Lower lobe of right lung (tissue), 2 donors: Measurements from ENCODE around the gene MUTYH. TPM values are rescaled to one million over a fixed set of nuclear protein-coding genes. Genes with fewer than 3 reads are reported as not detected.

Experiments used
- ATAC-seq, 2 donors: fragments of 200-7000 bp; cut with Tn5 transposase; one replicate each; pipeline ENCODE4 v1.9.1; 2020 to 2022; ENCODE audit warnings: mild to moderate bottlenecking in 2 of 2, moderate library complexity in 2 of 2
- DNase-seq: peaks from one replicate; pipeline ENCODE4 v3.0.0-alpha.2; 2020
- H3K27ac ChIP-seq: fragments of 200-600 bp; one replicate; pipeline ENCODE4 v1.8.0; 2022
- H3K27me3 ChIP-seq: fragments of 200-600 bp; one replicate; pipeline ENCODE4 v1.8.0; 2022; ENCODE audit warnings: low read depth
- H3K36me3 ChIP-seq: fragments of 200-600 bp; one replicate; pipeline ENCODE4 v1.8.0; 2022; ENCODE audit warnings: mild to moderate bottlenecking
- H3K4me1 ChIP-seq: fragments of 200-600 bp; one replicate; pipeline ENCODE4 v1.8.0; 2022
- H3K4me3 ChIP-seq: fragments of 200-600 bp; one replicate; pipeline ENCODE4 v1.8.0; 2022; ENCODE audit warnings: mild to moderate bottlenecking
- H3K9me3 ChIP-seq: fragments of 200-600 bp; one replicate; pipeline ENCODE4 v1.8.0; 2022
- CTCF ChIP-seq: fragments of 200-600 bp; IDR thresholded peaks from one replicate; pipeline ENCODE4 v1.8.0; 2022; ENCODE audit warnings: antibody characterized with exemption, mild to moderate bottlenecking
- intact Hi-C: fragments of 100-400 bp; cut with DNase I; formaldehyde crosslinking; loops from one replicate; pipeline ENCODE4 v1.11.0; 2022
- total RNA-seq: library from RNA; stranded (reverse); fragmentation: NEBNext Ultra II Directional; extraction: Animal tissue kit (Norgen Biotek cat#: 25700); gene quantifications from one replicate; pipeline ENCODE4 v1.2.1, GENCODE V29; 2021
- donor health status: DM: no; HTN: yes; CAD: no; lungs with severe emphysema.

MUTYH gene
- total RNA-seq, 1 donor from 2014 or later = 23.7 TPM

GRCh38 chr1:45348966-45349677, 8.9 kb upstream of the MUTYH start:
- H3K9me3 ChIP-seq = no peaks in the 10 kb centered on the region
- peaks cover 18% of the 10 kb centered on the region for H3K4me1 ChIP-seq
- H3K27me3 ChIP-seq = no peaks in the 10 kb centered on the region
- H3K36me3 ChIP-seq = peaks cover 22% of the 10 kb centered on the region
- intact Hi-C loops = no loop called here
- no peak for DNase-seq
- H3K4me3 ChIP-seq = no peak overlapping the region
- ATAC-seq = peak; percentile 69 to 80
- H3K27ac ChIP-seq = peak overlapping the region; percentile 63
- TF ChIP-seq CTCF = no peak

GRCh38 chr1:45348609-45348965, 8.3 kb upstream of the MUTYH start:
- no peak for DNase-seq

GRCh38 chr1:45348020-45348419, 7.8 kb upstream of the MUTYH start:
- peak in 1 of 2 donors; percentile 20 for ATAC-seq
- TF ChIP-seq CTCF = no peak

More at GRCh38 chr1:45348609-45348965, 8.3 kb upstream of the MUTYH start:
- H3K36me3 ChIP-seq = peaks cover 27% of the 10 kb centered on the region
- intact Hi-C loops = no loop called here
- no peak for TF ChIP-seq CTCF
- H3K27me3 ChIP-seq = no peaks in the 10 kb centered on the region
- no peaks in the 10 kb centered on the region for H3K9me3 ChIP-seq
- peak; percentile 41 to 63 for ATAC-seq
- H3K4me1 ChIP-seq = peaks cover 18% of the 10 kb centered on the region
- H3K27ac ChIP-seq = peak overlapping the region; percentile 63
- no peak overlapping the region for H3K4me3 ChIP-seq

GRCh38 chr1:45346473-45346872, 6.2 kb upstream of the MUTYH start:
- peaks cover 47% of the 10 kb centered on the region for H3K36me3 ChIP-seq
- ATAC-seq = no peak
- no peak for TF ChIP-seq CTCF

More at GRCh38 chr1:45348020-45348419, 7.8 kb upstream of the MUTYH start:
- Histone ChIP-seq H3K27ac (peak overlapping the region; percentile 63), H3K36me3 (peaks cover 33% of the 10 kb centered on the region), H3K4me1 (peaks cover 18% of the 10 kb centered on the region), H3K27me3 (no peaks in the 10 kb centered on the region), H3K4me3 (no peak overlapping the region), H3K9me3 (no peaks in the 10 kb centered on the region)
- no peak for DNase-seq
- intact Hi-C loops = no loop called here

GRCh38 chr1:45345014-45345413, 4.8 kb upstream of the MUTYH start:
- no peak for TF ChIP-seq CTCF
- DNase-seq (no peak), ATAC-seq (no peak)
- Histone ChIP-seq H3K4me3 (no peak overlapping the region), H3K27ac (no peak overlapping the region), H3K4me1 (peaks cover 42% of the 10 kb centered on the region), H3K9me3 (no peaks in the 10 kb centered on the region), H3K27me3 (no peaks in the 10 kb centered on the region), H3K36me3 (peaks cover 51% of the 10 kb centered on the region)
- intact Hi-C loops = no loop called here

More at GRCh38 chr1:45346473-45346872, 6.2 kb upstream of the MUTYH start:
- Histone ChIP-seq H3K4me3 (no peak overlapping the region), H3K9me3 (no peaks in the 10 kb centered on the region), H3K4me1 (peaks cover 31% of the 10 kb centered on the region), H3K27me3 (no peaks in the 10 kb centered on the region), H3K27ac (no peak overlapping the region)
- intact Hi-C loops = no loop called here
- no peak for DNase-seq
